Lower lobe of right lung (tissue), 2 donors: Measurements from ENCODE around the gene GPRC5A. TPM values are rescaled to one million over a fixed set of nuclear protein-coding genes. Genes with fewer than 3 reads are reported as not detected.

Source experiments
- ATAC-seq, 2 donors: fragments of 200-7000 bp; cut with Tn5 transposase; one replicate each; pipeline ENCODE4 v1.9.1; 2020 to 2022; ENCODE audit warnings: mild to moderate bottlenecking in 2 of 2, moderate library complexity in 2 of 2
- DNase-seq: peaks from one replicate; pipeline ENCODE4 v3.0.0-alpha.2; 2020
- H3K27ac ChIP-seq: fragments of 200-600 bp; one replicate; pipeline ENCODE4 v1.8.0; 2022
- H3K27me3 ChIP-seq: fragments of 200-600 bp; one replicate; pipeline ENCODE4 v1.8.0; 2022; ENCODE audit warnings: low read depth
- H3K36me3 ChIP-seq: fragments of 200-600 bp; one replicate; pipeline ENCODE4 v1.8.0; 2022; ENCODE audit warnings: mild to moderate bottlenecking
- H3K4me1 ChIP-seq: fragments of 200-600 bp; one replicate; pipeline ENCODE4 v1.8.0; 2022
- H3K4me3 ChIP-seq: fragments of 200-600 bp; one replicate; pipeline ENCODE4 v1.8.0; 2022; ENCODE audit warnings: mild to moderate bottlenecking
- H3K9me3 ChIP-seq: fragments of 200-600 bp; one replicate; pipeline ENCODE4 v1.8.0; 2022
- intact Hi-C: fragments of 100-400 bp; cut with DNase I; formaldehyde crosslinking; loops from one replicate; pipeline ENCODE4 v1.11.0; 2022
- total RNA-seq: library from RNA; stranded (reverse); fragmentation: NEBNext Ultra II Directional; extraction: Animal tissue kit (Norgen Biotek cat#: 25700); gene quantifications from one replicate; pipeline ENCODE4 v1.2.1, GENCODE V29; 2021
- TF ChIP-seq, protein P1 (sequence below): fragments of 200-600 bp; IDR thresholded peaks from one replicate; pipeline ENCODE4 v1.8.0; 2022; ENCODE audit warnings: antibody characterized with exemption, mild to moderate bottlenecking
- donor health status: DM: no; HTN: yes; CAD: no; lungs with severe emphysema.

The GPRC5A gene
- total RNA-seq, 1 donor from 2014 or later: 482 TPM

GRCh38 chr12:12901158-12901791 lies 9.9 kb downstream of the GPRC5A start:
- intact Hi-C loops: no loop called here
- Histone ChIP-seq H3K27me3 (no peaks in the 10 kb centered on the region), H3K9me3 (no peaks in the 10 kb centered on the region), H3K36me3 (no peaks in the 10 kb centered on the region), H3K4me1 (peaks cover 44% of the 10 kb centered on the region), H3K27ac (peak overlapping the region; percentile 53), H3K4me3 (peak overlapping the region; percentile 19)
- no peak for DNase-seq
- ATAC-seq: peak; percentile 36 to 62
- TF ChIP-seq, protein P1, sequence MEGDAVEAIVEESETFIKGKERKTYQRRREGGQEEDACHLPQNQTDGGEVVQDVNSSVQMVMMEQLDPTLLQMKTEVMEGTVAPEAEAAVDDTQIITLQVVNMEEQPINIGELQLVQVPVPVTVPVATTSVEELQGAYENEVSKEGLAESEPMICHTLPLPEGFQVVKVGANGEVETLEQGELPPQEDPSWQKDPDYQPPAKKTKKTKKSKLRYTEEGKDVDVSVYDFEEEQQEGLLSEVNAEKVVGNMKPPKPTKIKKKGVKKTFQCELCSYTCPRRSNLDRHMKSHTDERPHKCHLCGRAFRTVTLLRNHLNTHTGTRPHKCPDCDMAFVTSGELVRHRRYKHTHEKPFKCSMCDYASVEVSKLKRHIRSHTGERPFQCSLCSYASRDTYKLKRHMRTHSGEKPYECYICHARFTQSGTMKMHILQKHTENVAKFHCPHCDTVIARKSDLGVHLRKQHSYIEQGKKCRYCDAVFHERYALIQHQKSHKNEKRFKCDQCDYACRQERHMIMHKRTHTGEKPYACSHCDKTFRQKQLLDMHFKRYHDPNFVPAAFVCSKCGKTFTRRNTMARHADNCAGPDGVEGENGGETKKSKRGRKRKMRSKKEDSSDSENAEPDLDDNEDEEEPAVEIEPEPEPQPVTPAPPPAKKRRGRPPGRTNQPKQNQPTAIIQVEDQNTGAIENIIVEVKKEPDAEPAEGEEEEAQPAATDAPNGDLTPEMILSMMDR: no peak

- ATAC-seq: peak in 1 of 2 donors; percentile 43
- peak overlapping the region; percentile 19 for H3K4me3 ChIP-seq
Observed at GRCh38 chr12:12902036-12902435, 10.7 kb downstream of the GPRC5A start.

DNA sequence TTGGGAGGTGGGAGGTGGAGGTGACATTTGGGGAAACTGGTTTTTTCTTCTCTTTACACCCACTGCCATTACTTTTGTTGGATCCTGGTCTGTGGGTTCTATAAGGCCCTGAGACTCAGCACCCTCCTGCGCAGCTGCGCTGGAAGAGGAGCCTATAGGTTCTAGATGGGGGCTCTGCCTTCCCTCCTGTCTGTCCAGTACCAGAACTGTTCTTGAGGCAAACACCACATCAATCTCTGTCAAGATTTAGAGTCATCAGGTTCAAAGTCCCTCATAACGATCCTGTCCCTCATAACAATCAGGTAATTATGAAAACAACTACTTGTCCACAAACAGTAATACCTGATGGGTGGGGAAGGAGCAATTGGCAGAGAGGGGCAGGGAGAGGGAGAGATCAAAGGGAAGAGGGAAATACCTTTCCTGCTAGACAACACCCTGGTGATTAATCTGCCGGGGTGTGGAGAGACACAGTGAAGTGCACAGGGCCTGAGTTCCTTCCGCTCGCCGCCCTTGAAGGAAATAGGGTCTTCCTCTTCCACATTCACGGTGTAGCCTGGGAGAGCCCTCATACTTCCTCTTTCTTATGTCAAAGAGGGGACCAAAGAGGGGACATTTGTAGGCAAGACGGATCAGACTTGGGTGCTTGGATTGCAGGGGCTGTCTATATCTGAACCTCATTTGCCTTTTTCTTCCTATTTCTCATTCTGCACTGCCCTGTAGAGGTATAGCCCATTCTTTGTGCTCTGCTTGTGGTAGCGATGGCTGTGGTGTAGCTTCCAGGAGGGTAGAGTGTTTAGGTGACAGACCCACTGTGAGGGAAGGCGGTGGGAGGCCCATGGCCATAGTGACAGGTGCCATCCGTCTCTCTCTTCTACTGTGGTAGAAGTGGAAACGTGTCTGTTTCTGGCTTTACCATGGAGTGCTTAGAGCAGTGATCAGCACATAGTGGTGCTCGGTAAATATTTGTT lies 12.6 kb downstream of the GPRC5A start:
- H3K36me3 ChIP-seq: peaks cover 2% of the 10 kb centered on the region
- intact Hi-C loops: no loop called here
- peak; percentile 35 for DNase-seq
- no peaks in the 10 kb centered on the region for H3K27me3 ChIP-seq
- TF ChIP-seq, protein P1: no peak
- peak in 1 of 2 donors; percentile 19 for ATAC-seq
- peak overlapping the region; percentile 53 for H3K27ac ChIP-seq
- no peaks in the 10 kb centered on the region for H3K9me3 ChIP-seq
- H3K4me1 ChIP-seq: peaks cover 43% of the 10 kb centered on the region
- peak overlapping the region; percentile 2 for H3K4me3 ChIP-seq

More at GRCh38 chr12:12902036-12902435, 10.7 kb downstream of the GPRC5A start:
- Histone ChIP-seq H3K4me1 (peaks cover 44% of the 10 kb centered on the region), H3K36me3 (no peaks in the 10 kb centered on the region), H3K9me3 (no peaks in the 10 kb centered on the region), H3K27me3 (no peaks in the 10 kb centered on the region), H3K27ac (peak overlapping the region; percentile 53)
- no peak for DNase-seq
- intact Hi-C loops: no loop called here
- TF ChIP-seq, protein P1: no peak

DNA sequence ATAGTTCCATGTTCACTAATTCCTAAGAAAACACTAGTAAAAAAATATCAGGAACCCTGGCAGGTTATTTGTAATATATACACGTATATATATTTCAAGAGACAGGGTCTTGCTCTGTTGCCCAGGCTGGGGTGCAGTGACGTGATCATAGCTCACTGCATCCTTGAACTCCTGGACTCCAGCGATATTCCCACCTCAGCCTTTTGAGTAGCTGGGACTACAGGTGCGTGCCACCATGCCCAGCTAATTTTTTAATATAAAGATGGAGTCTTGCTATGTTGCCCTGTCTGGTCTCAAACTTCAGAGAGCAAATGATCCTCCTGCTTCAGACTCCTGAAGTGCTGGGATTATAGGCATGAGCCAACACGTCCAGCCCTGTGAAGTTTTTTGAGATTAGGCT lies 16.2 kb downstream of the GPRC5A start:
- TF ChIP-seq, protein P1: no peak
- Histone ChIP-seq H3K27me3 (no peaks in the 10 kb centered on the region), H3K4me3 (peak overlapping the region; percentile 9), H3K36me3 (peaks cover 15% of the 10 kb centered on the region), H3K4me1 (peaks cover 29% of the 10 kb centered on the region), H3K9me3 (no peaks in the 10 kb centered on the region), H3K27ac (no peak overlapping the region)
- DNase-seq: no peak
- no peak for ATAC-seq
- intact Hi-C loops: no loop called here

DNA sequence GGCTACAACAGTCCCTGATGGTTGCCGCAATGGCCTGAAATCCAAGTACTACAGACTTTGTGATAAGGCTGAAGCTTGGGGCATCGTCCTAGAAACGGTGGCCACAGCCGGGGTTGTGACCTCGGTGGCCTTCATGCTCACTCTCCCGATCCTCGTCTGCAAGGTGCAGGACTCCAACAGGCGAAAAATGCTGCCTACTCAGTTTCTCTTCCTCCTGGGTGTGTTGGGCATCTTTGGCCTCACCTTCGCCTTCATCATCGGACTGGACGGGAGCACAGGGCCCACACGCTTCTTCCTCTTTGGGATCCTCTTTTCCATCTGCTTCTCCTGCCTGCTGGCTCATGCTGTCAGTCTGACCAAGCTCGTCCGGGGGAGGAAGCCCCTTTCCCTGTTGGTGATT lies 16.9 kb downstream of the GPRC5A start:
- TF ChIP-seq, protein P1: no peak
- Histone ChIP-seq H3K36me3 (peaks cover 22% of the 10 kb centered on the region), H3K4me1 (peaks cover 23% of the 10 kb centered on the region), H3K9me3 (no peaks in the 10 kb centered on the region), H3K4me3 (peak overlapping the region; percentile 9), H3K27ac (no peak overlapping the region), H3K27me3 (no peaks in the 10 kb centered on the region)
- ATAC-seq (no peak), DNase-seq (no peak)
- intact Hi-C loops: no loop called here
